Astrocyte (in vitro differentiated cells and primary cell): Measurements from ENCODE around the gene ALG2.

ENCODE experiments used
- EZH2 ChIP-seq: IDR thresholded peaks from 2 replicates; pipeline ENCODE4 v1.6.1; 2012; ENCODE audit warnings: mild to moderate bottlenecking, low read length, inconsistent platforms; ENCODE audit not compliant: insufficient read depth
- TF ChIP-seq, protein P1 (sequence below): IDR thresholded peaks from 2 replicates; pipeline ENCODE4 v1.5.1; 2011; ENCODE audit warnings: low read depth, mild to moderate bottlenecking, inconsistent platforms, low read length, moderate library complexity; ENCODE audit not compliant: insufficient read depth

GRCh38 chr9:99235926-99236634 is 14.3 kb upstream of the ALG2 start:
- TF ChIP-seq, protein P1, sequence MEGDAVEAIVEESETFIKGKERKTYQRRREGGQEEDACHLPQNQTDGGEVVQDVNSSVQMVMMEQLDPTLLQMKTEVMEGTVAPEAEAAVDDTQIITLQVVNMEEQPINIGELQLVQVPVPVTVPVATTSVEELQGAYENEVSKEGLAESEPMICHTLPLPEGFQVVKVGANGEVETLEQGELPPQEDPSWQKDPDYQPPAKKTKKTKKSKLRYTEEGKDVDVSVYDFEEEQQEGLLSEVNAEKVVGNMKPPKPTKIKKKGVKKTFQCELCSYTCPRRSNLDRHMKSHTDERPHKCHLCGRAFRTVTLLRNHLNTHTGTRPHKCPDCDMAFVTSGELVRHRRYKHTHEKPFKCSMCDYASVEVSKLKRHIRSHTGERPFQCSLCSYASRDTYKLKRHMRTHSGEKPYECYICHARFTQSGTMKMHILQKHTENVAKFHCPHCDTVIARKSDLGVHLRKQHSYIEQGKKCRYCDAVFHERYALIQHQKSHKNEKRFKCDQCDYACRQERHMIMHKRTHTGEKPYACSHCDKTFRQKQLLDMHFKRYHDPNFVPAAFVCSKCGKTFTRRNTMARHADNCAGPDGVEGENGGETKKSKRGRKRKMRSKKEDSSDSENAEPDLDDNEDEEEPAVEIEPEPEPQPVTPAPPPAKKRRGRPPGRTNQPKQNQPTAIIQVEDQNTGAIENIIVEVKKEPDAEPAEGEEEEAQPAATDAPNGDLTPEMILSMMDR, result no peak
- TF ChIP-seq EZH2, result no peak
